DMS153 treated with DMSO at 0.1 percent for 48 hours (cell line): ENCODE measurements around the gene RAB5B.
"Not testable (repeated sequence)": the region's sequence is repeated elsewhere in the genome, so short reads cannot be mapped to it uniquely, and the experiment has no call there.

Source experiments
- DNase-seq: peaks from one replicate; lab custom pipeline; 2025; ENCODE audit not compliant: unreplicated experiment; lab: John Stamatoyannopoulos, UW

Gene RAB5B

DNA sequence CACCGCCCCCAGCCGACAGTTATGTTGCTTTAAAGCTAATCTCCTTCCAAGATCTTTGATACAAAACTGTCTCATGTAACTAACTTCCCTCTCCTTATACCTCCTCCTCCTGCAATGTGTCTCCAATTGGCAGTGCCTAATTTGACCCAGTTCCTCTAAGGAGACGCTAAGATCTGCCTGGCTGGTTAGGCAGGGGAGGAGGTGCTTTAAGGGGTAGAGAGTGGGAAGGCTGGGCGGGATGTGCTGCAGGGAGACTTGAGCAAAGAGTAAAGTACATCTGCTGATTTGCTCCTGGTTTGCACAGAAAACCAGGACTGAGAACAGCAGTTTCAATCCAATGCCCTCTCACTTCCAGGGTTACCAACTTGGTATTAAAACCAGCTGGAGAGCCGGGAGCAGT, 39.6 kb downstream of the RAB5B start:
- no peak for DNase-seq

DNA sequence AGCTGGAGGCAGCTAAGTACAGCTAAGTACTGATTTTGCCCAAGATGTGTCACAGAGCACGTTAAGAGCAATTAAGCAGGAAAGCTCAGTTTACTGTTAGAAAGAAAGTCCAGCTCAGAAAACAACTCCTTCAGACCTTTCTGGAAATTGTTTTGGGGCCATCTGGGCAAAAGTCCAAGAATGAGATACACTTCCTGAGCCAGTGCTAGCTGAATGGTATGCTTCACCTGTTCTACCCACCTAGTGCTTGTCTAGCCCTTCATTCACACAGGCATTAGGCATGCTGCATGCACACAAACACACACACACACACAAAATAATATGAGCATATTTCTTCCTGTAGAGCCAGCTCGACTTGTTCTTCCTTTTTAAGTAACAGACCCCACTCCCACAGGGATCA, 40.3 kb downstream of the RAB5B start:
- no peak for DNase-seq

DNA sequence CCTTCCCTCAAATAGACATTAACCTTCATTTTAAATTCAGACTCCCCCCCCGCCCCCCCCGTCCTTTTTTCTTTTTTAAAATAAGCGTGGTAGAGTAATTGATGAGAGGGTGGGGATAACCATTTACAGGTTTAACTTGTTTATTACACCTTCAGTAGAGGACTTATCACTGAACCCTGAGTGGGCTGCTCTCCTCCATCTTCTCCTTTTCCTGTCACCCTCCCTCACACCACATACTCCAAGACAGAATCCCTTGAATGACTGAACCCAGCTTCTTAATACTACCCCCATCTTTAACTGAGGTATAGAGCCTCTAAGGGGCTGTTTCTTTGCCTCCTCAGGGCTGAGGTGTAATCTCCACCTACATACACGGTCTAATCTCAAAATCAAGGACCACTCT, 43.3 kb downstream of the RAB5B start:
- no peak for DNase-seq

DNA sequence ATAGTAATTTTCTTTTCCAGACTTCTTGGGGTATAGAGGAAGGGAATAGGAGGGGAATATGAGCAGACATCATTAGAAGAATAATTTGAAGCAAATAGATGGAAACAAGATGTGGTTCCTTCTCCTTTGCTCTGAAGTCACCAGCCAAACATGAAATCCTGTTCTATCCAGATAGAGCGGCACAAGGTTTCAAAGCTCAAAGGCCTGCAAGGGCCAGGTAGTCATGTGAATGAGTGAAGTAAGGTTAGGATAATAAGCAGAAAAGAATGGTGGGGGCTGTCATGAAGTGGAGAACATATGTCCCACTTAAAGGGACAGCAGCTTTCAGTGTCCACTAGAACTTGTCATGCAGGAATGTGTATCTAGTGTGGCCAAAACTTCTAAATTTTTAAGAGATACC, 44.5 kb downstream of the RAB5B start:
- DNase-seq, result no peak

DNA sequence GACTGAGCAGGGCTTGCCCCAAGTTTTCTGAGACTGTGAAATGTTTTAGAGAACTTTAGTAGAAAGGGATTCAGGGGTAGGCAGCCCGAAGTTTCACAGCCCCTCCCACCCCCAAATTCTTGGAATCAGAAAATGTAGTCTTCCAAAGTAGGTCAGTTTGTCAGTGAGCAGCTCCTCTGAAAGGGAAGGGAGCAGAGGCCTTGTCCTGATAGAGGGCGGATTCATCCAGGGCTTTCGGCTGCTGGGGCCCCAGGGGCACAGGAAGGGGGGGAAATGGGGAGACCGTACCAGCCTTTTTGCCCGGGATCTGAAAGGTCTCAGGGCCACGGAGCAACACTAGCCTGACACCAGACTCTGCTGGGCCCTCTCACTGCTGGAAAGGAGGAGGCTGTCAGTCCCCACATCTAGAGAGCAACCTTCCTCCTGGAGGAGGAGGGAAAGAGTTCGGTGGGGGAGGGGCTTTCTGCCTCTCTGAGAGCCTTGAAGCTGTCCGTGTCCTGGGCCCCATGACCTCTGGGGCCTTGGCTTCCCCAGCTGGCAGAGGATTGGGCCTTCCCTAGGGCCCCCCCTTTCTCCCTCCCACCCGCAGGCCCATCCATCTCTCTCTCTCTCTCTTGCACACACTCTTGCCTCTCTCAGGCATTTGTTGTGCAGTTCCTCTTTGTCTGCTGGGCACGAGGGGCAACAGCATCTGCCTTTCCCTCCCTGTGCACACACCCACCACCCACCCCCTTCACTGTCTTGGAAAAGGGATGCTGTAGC, 46.7 kb downstream of the RAB5B start, which contains the start of gene IKZF4:
Gene IKZF4 (plus strand): TSS at position 621 of the 762 bp plus-strand sequence. CDS start 451 bp downstream, outside the sequence.
- DNase-seq, result no peak

DNA sequence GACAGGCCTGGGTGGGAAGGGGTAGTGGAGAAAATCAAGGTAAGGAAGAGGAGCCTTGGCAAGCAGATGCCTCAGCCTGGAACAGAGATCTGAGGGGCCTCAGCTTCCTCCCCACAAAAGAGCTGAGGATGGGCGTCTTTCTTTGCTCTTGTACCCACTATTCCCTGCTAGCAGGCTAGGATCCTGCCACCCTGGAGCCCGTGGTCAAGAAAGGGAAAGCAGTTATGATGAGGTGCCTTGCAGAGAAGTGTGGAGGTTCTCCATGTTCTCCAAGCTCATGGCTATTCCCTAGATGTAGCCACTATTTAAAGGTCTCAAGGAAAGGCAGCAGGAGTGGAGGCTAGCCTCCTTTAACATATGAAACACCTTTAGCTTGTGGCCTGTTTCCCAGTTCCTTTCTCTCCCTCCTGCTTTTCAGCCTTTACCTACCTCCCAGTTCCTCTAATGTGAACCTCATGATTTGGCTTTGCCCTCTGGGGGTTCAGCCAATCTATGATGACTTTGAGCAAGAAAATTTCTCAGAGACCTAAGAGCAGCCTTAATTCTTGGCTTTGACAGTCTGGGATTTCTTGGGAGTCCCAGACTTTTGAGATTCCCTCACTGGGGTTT, 48.1 kb downstream of the RAB5B start:
- no peak for DNase-seq

DNA sequence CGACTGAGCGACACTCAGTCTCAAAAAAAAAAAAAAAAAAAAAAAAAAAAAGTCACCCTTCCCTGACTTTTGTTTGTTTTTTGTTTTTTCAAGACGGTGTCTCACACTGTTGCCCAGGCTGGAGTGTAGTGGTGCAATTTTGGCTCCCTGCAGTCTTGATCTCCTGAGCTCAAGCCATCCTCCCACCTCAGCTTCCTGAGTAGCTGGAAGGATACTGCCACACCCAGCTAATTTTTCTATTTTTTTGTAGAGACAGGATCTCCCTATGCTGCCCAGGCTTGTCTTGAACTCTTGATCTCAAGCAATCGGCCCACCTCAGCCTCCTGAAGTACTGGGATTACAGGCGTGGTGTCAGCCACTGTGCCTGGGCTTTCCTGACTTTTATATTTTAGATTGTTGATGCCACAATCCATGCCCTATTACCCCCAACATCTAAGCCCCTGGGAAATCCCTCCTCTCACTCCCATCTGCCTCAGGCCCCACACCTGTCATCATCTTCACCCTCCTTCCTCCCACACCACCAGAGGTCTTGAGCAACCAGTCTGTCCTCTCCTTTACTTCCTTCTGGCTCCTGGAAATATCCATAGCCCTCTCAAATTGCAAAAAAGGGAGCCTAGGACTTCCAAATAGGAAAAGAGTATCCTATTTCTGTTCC, 54.8 kb downstream of the RAB5B start:
- no peak for DNase-seq

DNA sequence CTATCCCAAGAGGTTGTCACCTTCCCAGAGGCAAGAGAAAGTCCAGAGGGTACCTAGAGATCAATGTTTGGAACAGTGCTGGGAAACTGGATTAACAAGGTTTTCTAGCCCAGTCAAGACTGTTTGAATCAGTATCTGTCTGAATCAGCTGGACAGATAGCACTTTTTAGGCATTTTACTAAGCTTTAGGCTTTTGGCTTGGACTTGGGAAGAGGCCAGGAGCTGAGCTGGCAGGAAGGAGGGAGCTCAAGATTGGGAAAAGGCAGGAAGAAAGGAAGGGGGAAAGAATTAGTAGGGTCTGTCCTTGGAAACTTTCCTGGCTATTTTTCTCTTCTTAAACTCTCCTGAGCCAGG, 55.3 kb downstream of the RAB5B start:
- DNase-seq, result no peak

DNA sequence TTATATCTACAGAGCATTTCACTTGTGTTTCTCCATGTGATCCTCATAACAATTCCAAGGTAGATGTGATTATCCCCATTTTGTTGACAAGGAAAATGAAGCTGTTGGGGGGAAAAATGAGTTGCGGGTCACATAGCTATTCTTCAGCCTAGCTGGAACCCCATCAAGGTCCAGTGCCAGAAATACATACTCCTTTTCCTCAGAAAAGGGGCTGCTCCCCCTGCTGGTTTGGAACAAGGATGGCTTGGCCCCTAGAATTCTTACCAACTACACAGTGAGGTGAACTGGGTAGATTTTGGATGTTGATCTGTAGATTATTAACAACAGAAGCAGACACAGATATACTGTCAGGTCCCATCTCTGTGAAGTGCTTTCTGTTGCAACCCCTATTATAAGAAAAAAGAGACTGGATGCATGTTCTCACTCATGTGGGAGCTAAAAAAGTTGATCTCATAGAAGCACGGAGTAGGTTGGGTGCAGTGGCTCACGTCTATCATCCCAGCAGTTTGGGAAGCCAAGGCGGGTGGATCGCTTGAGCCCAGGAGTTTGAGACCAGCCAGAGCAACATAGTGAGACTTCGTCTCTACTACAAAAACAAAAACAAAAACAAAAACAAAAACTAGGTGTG, 55.9 kb downstream of the RAB5B start:
- DNase-seq, result peak; percentile 33

DNA sequence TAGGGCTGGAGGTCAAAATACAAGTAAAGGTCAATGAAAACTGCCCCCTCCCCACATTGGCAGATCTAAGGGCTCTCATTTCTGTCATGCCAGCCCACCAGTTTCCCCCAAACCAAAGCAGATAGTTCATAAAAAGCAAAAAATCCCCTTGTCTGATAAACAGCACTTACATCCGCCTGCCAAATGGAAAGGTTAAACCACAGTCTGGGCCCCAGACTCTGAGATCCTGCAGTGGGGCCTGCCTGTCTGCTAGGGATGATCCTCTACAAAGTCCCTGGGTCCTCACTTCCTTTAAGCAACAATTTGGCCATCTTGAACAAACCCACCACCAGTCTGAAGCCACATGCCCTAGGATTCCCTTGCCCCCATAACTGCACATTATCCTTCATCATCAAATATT, 58.1 kb downstream of the RAB5B start:
- DNase-seq, result no peak

DNA sequence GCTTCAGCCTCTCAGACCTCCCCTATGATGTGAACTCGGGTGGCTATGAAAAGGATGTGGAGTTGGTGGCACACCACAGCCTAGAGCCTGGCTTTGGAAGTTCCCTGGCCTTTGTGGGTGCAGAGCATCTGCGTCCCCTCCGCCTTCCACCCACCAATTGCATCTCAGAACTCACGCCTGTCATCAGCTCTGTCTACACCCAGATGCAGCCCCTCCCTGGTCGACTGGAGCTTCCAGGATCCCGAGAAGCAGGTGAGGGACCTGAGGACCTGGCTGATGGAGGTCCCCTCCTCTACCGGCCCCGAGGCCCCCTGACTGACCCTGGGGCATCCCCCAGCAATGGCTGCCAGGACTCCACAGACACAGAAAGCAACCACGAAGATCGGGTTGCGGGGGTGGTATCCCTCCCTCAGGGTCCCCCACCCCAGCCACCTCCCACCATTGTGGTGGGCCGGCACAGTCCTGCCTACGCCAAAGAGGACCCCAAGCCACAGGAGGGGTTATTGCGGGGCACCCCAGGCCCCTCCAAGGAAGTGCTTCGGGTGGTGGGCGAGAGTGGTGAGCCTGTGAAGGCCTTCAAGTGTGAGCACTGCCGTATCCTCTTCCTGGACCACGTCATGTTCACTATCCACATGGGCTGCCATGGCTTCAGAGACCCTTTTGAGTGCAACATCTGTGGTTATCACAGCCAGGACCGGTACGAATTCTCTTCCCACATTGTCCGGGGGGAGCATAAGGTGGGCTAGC, 60.9 kb downstream of the RAB5B start:
- DNase-seq, result no peak

DNA sequence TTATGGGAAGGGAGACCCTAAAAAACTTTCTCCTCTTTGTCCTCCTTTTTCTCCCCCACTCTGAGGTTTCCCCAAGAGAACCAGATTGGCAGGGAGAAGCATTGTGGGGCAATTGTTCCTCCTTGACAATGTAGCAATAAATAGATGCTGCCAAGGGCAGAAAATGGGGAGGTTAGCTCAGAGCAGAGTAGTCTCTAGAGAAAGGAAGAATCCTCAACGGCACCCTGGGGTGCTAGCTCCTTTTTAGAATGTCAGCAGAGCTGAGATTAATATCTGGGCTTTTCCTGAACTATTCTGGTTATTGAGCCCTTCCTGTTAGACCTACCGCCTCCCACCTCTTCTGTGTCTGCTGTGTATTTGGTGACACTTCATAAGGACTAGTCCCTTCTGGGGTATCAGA, 63.3 kb downstream of the RAB5B start:
- DNase-seq, result no peak

DNA sequence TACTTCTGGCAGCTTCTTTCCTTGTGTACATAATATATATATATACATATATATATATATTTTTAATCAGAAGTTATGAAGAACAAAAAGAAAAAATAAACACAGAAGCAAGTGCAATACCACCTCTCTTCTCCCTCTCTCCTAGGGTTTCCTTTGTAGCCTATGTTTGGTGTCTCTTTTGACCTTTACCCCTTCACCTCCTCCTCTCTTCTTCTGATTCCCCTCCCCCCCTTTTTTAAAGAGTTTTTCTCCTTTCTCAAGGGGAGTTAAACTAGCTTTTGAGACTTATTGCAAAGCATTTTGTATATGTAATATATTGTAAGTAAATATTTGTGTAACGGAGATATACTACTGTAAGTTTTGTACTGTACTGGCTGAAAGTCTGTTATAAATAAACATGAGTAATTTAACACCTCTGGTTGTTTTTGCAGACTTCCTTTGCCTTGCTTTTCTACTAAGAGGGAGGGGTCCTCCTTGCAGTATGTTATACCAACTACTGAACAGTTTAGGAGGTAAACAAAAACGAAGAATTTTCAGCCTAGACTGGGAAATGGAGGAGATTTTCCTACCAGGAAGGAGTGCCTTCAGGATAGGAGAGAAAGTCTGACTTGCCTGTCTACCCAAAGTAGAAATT, 64.3 kb downstream of the RAB5B start:
- DNase-seq, result no peak

DNA sequence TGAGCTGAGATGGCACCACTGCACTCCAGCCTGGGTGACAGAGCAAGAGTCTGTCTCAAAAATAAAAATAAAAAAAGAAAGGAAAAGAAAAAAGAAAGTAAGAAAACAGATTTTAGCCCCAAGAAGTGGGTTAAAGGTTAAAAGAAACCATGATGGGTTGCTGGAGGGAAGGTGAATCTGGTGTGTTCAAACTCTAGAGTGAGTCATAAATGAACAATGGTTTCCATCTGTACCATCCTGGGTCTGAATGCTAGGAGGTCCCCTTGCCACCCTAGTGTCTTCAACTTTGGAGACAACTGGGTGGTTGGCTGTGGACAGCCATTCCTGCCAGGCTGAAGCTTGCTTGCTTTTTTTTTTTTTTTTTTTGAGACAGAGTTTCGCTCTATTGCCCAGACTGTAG, 66.3 kb downstream of the RAB5B start:
- no peak for DNase-seq

DNA sequence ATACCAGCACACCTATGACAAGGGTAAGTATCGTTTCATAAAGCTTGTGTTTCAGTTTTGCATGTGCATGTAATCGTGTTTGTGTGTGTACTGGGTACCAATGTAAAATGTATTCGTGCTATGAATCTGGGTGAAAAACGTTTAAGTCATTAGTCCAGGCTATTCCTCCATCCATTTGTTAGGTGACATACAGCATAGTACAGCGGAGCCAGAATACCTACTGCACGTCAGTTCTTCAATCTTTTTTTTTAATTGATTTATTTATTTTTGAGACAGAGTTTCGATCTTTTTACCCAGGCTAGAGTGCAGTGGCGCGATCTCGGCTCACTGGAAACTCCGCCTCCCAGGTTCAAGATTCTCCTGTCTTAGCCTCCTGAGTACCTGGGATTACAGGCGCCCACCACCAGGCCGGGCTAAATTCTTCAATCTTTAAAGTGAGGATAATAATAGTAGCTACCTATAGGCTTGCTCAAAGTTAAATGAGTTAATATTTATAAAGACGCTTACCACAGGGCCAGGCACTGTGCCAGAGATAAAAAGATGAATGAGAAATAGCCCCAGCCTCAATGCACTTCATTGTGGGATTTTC, 67.2 kb downstream of the RAB5B start:
- no peak for DNase-seq

DNA sequence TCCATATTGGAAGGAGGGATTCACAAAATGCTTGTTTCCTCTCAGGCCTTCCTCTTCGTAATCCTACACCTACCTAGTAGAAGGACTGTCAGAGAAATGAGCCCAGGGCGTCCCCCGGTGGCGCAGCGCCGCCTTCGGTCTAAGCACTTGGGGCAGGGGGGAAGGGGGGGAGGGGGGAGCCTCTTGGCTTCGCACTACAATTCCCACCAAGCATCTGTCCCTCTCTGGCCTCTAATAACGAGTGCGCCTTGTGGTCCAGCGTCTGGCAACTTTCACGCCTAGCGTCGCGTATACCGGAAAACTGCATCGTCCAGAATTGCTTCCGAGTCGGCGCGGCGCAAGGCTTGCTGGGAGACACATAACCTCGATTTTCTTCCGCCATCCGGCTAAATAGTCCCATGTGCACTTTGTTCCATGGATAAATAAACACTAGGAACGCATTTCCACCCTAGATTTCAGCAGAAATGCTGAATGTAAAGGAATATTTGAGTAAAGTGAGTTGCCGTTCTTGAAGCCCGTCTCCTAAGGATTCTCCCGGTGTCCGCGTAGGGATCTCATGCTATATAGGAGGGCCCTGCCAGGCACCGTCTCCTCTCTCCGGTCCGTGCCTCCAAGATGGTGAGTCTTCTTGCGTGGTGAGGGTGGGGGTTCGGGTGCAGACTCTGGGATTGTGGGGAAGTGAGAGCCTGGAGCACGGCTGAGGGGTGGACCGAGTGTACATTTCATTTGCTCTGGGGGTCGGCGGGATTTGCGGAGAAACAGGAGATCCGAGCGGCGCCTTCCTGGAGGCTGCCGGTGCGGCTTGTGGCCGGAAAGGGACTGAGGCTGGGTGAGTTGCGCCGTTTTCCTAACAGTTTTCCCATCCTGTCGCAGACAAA, 67.9 kb downstream of the RAB5B start, which contains the start of gene RPS26:
Gene RPS26 (plus strand): TSS at position 367 of the 878 bp plus-strand sequence. CDS start 249 bp downstream, at position 616.
- peak; percentile 97 for DNase-seq

DNA sequence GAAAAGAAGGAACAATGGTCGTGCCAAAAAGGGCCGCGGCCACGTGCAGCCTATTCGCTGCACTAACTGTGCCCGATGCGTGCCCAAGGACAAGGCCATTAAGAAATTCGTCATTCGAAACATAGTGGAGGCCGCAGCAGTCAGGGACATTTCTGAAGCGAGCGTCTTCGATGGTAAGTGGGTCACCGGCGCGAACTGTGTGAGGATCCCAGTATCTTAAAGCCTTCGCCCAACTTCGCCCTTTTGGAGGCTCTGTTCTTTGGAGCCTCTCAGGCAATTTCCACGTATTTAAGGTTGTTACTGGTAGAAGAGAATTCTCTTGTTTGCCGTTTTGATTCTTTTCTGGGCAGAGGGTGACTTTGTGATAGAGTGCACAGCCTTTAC, 68.5 kb downstream of the RAB5B start:
- DNase-seq, result not testable (repeated sequence)

DNA sequence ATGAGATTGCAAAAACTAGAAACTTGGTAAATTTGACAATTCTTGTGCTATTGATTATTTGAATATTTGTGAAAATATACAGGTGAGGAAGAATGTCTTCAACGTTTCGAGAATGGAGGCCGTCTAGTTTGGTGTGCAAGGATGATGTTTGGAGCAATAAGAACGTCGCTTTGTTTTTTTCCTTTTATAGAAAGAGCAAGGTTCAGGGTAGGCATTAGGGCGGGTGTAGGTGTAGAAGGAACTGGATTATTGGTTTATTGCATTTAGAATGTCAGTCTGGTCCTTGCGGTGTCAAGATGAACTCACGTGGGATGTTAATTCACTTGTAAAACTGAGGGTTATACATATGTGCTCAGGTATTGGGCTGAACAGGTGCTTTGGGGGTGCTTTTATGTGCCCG, 69.0 kb downstream of the RAB5B start:
- no peak for DNase-seq
